ENCODE results near the gene GFRA1.

The GFRA1 gene

DNA sequence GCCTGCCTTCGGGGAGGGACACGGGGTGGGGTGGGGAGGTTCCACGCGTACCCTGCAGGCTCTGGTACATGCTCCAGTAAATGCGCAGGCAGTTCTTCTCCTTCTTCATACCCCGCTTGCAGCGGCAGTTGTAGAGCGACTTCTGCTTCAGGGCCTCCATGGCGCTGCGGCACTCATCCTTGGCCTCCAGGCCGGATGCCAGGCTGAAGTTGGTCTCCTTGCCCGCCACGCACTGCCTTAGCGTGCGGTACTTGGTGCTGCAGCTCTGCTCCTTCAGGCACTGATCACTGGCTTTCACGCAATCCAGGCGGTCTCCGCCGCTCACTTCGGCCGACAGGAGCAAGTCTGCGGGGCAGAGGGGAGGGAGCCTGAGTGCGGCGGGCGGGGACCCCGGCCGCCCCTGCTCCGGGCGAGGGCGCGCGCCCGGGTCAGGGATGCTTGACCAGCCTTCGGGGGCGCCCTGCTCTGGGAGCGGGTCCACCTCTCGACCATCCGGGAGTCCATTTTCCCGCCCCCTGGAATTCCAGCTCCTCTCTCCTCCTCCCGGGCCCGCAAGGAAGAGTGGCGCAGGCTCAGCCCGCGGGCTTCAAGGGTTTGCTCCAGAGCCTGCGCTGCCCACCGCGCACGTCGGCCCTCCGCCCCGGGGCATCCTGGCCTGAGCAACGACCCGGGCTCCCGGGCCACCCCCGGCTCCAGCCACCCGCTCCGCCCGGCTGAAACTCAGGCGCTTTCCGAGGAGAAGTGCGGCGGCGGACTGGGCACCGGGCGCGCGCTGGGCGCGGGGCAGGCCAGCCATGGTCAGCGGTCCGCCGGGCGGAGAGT lies 2.0 kb downstream of the GFRA1 start:
- DNase-seq: no peak

DNA sequence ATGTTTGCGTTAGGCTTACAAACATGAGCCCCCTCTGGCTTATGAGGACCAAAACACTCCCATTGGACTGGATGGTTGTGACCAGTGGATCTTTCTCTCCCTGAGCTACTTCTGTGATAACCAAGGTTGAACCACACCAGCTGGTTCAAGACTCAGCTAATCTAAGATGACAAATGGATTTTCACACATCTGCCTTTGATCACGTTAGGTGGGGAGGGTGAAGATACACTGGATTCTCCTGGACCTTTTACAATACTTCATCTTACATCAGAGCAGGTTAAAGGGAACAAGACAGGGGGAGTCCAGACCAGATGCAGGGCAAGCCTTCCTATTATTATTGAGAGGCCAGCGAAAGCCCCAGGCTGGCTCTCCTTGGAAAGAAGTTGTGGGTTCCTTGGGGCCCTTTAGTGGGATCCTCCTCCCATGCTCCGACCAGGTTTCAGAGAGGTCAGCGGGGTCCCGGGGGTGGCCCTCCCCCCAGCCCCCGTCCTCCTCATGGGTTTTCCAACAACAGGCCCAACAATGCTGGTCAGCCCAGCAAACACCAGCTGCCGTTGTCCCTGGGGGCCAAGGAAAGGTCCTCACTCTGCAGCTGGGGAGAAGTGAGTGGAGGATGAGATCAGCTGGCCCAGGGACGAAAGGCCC lies 2.8 kb downstream of the GFRA1 start:
- DNase-seq: no peak

DNA sequence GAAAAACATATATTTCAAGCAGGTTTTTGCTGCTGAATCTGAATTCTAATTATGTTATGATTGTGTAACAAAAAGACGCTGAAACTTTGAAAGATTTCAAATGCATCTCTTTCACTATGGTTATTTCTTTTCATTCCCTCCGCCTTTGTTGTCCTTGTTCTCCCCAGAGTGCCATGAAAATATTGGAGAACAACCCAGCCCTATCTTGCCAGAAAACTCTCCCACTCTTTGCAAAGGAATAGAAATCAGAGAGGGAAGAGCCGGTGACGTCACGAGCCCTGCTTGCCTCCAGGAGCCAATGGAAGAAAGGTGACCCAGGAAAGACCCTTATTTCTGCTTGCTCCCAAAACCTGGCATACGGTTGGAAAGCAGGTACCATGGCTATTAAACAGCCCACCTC lies 3.4 kb downstream of the GFRA1 start:
- DNase-seq: no peak

DNA sequence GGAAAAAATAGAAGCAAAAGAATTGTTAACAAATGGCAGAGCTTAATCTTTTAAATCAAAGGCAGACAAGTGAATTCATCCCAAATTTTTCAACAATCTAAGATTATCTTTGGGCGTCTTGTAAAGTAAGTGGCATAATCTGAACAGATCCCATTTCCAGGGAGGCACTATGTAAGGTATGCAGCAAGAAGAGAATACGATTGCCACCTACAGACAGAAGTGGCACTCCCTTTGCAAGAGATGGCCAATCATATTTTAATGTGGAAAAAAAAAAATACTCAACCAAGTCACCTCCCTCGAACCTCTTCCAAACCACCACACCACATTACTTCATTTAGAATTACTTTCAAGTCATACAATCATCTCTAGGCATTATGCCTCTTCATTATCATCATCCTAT lies 4.0 kb downstream of the GFRA1 start:
- DNase-seq: no peak

DNA sequence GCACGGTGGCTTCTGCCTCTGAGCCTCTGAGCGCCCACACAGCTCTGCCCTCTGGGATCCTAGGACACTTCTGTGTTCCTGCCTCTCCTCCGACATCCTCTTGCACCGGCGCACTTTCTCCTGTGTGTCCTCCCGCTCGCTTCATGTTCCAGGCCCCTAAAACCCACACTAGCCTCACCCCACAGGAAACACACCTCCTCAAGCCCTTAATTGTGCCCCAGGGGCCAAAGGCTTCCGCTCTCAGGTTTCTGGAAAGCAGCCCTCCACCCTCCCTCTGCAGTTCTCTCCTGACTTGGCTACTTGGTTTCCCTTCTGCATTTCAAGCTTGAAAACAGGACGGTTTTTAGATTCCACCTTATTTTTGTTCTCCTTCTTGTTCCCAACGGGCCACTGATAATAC lies 7.3 kb downstream of the GFRA1 start:
- DNase-seq: no peak

DNA sequence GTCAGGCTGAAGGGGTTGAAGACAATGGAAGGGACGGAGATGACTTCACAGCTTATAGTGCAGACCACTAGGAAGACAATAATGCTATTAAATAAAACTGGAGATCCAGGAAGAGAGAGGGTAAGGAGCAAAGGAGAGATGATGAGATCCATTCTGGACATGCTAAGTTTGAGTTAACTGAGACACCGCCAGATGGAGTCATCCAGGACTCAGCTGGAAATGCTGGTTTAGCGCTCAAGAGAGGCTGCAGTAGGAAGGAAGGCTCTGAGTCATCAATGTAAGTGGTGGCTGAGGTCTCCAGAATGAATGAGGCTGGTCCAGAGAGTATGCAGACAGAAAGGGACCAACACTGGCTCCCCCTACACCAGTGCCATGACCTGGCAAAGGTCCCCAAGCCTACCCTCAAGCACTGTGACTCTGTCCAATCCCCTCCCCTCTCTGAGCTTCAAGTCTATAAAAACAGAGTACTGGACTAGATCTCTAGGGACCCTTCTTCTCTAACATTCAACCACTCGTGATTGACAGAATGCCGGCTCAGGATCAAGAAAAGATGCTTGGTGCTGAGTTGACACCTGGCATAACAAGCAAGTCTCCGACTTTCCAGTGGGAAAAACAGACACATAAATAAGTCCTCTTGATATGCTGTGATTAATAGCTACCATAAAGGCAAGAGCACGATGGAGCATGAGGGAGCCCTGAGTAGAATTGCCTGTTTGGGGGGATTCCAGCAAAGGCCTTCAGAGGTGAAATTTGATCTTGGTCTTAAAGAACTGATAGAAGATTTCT lies 8.9 kb downstream of the GFRA1 start:
- no peak for DNase-seq

DNA sequence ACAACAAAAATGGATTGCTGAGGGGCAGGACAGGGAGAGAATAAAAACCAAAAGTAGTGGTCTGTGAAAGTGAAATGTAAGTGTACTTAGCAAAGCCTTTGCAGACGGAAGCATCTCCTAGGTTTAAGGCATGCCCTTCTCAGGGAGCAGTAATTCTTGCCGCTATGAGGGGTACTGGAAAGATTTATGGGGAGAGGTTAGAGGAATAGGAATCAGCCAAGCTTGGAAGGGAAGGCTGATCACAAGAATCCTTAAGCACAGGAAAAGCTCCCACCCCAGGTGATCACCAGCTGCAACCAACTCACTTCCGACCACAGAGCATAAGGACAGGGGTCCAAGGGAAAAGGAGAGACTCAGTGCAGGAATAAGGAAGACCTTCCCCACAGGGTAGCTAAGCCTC lies 10.3 kb downstream of the GFRA1 start:
- no peak for DNase-seq

DNA sequence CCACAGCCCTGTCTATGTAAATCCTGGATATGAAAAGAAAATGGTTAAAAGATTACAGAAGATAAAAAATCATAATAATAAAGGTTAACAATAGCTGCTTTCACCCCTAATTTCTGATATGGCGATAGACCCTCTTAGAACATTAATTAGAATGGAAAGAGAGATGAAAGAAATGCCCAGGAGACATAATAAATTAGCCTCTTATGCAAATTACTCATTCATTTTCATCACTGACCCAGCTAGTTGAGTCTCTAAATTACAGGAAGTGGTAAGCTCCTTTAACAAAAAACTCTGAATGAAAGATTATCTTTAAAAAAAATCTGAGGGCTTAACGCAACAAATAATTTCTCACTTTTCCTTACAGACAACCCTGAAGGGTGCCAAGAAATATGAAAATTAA lies 12.4 kb downstream of the GFRA1 start:
- DNase-seq: no peak

DNA sequence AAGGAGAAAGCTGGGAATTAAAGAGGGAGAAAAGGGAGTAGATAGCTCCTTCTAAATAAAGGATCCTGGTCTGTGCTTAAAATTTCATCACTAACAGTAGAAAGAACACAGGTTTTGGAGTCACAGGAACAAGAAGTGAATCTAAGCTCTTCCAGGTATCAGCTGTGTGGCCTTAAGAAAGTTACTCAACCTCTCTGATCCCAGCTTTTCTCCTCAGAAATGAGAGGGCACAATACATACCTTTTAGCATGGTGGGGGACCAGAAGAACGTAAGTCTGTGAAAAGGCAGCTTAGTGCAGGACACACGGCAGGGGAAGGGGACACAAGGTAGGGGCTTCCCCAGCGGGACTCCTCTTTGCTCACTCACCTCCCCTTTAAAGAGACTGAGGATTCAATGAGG lies 13.4 kb downstream of the GFRA1 start:
- no peak for DNase-seq

DNA sequence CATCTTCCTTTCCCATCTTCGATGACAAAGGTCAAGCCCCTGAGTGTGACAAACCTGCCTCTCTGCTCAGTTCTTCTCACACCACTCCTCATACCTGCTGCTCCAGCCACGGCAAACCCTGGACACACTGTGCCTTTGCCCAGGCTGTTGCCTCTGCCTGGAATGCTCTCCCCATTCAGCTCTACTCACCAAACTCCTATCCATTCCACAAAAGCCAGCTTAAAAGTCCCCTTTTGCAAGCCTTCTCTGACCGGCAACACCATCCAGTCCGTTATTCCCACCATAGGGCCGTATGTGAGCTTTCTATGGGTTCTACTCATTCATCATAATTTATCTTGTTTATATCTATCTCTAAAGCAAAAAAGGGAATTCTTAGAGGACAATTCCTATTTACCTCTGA lies 15.2 kb downstream of the GFRA1 start:
- DNase-seq: no peak

DNA sequence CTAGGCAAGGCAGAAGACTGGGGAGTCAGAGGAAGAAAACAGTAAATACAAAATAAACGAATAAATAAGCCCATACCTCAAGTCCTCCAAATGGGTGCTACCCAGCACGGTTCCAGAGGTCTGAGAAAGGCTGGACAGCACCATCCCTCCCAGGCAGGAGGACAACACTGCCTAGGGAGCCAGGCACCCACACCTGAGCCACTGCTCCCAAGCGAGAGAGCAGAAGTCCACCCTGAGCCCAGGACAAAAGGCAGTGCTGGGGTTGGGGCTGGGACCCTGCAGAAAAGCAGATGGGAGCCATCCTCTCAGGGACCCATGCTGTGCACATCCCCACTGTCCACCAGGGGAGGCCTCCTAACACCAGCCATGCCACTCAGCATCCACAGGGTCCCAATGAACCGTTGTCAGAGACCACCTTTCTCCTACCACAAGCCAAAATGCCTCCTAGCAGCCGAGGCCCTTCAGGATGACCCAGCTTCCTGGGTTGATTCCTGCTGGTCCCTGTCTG lies 16.2 kb downstream of the GFRA1 start:
- DNase-seq: no peak

DNA sequence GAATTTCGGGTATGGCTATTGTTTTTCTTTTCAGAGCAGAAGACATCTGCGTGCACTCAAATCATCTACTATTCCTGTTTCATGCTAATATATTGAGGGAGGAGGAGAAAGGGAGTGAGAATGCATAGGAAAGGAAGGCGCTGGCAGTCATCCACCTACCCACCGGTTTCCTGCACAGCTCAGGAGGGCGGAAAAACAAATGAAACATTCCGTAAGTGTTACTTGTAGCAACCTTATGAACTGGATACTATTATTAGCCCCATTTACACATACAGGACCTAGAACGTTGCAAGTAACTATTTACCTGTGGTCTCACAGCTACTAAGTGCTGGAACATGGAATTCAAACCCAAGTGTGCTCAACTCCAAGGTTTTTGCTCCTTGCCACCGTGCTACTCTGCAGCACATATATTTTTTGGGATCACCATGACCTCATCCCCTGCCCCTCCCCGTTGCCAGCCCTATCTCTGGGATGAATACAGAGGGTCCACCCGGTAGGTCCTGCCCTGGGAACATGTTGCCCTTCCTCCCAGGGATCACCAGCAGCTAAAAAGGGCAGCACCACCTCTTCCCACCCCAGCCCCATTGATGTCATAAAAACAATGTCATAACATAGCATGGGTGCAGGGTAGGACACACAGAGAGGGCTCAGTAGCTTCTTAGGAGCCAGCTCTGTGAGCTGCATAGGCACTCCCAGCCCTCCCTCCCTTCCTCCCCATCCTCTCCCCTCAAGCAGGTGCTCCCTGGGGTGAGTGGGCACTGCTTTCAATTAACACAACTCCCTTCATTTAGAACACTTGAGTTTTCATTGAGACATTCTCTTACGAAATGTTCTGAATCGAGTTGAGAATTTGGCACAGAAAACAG lies 16.9 kb downstream of the GFRA1 start:
- DNase-seq: no peak

DNA sequence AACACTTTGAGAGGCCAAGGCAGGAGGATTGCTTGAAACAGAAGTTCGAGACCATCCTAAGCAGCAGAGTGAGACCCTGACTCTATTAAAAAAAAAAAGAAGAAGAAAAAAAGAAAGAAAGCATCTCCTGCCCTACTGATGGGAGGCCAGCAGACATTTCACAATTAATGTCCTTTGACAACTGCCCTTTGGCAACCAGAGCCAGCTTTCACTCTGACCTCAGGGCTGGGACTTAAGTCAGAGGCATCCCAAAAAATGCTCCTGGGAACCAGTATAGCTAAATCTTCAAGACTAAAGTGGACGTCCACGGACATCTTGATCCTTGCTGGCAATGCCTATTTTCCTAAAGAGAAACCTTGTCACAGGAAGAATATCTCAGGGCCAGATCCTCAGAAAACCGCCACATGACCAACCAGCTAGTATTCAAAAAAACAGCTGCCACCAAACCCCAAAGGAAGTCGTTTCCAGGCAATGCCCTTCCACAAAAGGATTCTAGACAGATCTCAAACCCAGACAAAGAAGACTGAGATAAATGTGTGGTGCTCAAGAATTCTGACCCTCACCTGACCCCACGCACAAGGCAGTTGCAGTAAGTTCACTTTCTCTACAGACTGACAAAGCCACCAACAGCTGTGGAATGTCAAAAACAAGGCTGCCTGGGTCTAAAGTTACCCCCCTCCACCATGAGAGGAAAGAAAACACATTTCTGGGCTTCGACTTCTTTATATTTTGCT lies 18.4 kb downstream of the GFRA1 start:
- DNase-seq: no peak

DNA sequence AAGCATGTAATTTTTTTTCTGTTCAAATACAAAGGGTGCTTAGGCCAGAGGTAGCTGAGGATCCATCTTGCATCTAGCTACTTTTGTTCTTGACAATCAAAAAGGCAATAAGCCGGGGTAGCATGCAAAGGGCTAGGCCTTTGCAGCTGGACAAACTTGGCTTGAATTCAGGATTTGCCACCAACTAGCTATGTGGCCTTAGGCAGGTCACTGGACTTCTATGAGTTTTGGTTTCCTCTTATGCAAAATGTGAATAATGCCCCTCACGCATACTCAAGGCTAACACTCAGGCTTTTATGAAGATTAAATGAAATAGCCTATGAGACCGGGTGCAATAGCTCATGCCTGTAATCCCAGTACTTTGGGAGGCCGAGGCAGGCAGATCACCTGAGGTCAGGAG lies 19.3 kb downstream of the GFRA1 start:
- DNase-seq: no peak

DNA sequence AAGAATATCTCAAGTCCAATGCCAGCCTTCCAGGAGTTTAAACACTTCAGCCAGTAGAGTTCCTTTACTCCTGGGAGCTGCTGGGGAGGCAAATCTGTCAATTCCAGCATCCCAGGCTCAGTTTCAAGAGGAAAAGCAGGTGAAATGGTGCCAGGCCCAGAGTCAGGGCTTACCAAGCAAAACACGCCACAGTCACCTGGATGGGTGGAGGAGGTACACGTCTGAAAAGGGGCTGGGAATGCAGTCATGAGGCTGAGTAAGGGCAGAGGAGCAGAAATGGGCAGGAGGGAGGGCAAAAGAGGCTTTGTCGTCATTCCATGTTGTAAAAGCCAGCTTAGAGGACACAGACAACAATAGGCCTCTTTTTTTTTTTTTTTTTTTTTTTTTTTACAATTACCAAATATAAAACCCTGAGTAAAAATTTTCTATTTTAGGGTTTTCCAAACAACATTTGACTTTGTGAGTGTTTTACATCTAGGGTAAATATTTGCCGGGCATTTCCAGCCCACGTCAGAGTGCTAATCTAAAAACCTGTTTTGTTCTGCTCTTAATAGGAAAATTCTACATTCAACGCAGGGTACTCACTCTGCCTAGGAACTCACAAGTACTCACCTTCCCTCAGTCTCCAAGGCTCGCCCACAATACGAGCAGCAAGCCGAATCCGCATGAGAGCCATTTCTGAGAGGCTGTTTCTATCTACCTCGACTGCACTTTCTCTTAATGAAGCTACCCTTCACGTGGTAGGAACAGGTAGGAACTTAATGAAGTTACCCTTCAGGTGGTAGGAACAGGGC lies 21.2 kb downstream of the GFRA1 start:
- DNase-seq: no peak

DNA sequence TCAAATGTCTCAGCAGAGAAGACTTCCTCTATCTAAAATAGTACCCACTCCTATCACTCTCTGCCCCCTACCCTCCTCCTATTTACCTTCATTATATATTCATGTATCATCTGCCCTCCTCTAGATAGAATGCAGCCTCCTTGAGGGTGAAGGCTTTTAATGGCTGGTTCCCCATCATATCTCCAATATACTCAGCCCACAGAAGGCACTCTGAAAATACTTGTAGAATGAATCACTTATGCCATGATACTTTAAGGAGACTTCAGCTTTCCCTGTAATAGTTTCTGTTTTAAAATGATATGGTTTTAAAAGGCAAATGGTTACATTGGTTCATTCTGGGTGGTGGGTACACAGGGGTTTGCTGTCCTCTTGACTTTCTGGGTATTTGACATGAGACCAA lies 25.3 kb downstream of the GFRA1 start:
- no peak for DNase-seq

DNA sequence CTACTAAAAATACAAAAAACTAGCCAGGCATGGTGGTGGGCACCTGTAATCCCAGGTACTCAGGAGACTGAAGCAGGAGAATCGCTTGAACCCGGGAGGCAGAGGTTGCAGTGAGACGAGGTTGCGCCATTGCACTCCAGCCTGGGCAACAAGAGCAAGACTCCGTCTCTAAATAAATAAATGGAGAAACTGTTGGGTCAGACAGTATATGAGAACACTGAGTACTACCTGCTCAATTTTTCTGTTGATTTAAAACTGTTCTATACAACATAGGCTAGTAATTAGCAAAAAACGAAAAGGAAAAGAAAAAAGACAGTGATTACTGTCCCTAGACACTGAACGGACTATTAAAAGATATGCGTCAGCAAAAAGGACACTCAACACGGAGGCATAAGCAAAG lies 26.7 kb downstream of the GFRA1 start:
- no peak for DNase-seq

DNA sequence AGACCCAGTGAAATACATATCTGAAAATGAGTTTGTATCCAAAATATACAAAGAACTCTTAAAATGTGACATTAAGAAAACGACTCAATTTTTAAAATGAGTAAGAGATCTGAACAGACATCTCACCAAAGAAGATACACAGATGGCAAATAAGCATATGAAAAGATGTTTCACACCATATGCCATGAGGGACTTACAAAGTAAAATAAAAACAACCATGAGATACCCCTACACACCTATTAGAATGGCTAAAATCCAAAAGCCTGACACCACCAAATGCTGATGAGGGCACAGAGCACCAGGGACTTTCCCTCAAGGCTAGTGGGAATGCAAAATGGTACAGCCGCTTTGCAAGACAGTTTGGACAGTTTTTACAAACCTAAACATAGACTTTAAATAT lies 27.9 kb downstream of the GFRA1 start:
- no peak for DNase-seq

DNA sequence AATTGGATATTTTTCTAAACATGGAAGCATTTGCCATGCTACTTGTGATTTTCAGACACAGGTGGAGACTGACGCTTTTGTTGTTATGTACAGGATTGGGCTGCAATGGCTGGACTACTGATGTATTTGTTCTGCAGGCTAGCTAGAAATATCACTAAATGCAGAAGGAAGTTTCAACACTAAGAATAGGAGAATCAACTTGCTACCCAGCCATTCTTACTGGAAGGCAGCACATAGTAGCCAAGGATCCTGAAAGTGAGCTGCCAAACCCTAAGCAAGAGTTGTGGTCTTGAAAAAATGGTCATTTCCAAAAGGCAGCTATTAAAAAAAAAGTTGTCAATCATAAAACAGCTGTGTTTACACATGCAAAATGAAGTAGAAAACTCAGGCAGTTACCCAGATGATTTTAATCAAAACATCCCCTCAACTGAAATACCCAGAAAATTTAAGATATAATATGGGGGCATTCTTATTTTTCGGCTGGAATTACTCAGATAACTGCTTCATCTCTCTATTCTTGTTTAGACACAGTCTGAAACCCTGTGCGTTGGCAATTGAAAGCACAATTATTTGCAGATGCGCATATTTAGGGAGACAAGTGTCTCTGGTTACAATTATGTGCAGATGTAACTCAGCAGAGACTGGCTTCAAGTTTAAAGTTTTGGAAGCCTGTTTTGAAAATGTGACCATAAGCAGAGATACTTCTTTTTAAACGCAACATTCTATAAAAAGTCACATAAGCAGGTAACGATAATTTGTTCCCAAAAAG lies 31.2 kb downstream of the GFRA1 start:
- no peak for DNase-seq

DNA sequence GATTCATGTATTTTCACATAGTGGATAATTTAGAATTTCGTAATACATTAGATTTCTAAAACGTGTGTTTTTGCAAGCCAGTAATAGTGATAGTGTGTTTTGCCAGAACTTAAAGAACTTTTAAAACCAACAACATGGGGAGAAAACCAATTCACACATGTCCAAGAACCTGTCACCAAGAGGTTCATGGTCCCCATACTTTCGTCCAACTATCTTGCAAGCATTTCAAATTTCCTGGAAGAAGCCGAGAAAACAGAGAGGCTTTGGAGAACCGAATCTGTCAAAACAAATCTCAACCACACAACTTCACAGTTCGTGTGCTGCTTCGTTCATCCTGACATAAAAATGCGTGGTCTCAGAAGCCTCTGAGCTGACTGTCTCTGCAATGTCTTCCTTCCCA lies 31.9 kb downstream of the GFRA1 start:
- no peak for DNase-seq
